NK-92 treated with Interleukin-12 subunit alpha and Interleukin-12 subunit beta, amount 100 ng/mL, for 24 hours (cell line): ENCODE measurements around the gene LITAFD.
"Not testable (repeated sequence)": the region's sequence is repeated elsewhere in the genome, so short reads cannot be mapped to it uniquely, and the experiment has no call there.

ENCODE experiments used
- DNase-seq: peaks from one replicate; lab custom pipeline; 2025; lab: John Stamatoyannopoulos, UW

LITAFD gene

DNA sequence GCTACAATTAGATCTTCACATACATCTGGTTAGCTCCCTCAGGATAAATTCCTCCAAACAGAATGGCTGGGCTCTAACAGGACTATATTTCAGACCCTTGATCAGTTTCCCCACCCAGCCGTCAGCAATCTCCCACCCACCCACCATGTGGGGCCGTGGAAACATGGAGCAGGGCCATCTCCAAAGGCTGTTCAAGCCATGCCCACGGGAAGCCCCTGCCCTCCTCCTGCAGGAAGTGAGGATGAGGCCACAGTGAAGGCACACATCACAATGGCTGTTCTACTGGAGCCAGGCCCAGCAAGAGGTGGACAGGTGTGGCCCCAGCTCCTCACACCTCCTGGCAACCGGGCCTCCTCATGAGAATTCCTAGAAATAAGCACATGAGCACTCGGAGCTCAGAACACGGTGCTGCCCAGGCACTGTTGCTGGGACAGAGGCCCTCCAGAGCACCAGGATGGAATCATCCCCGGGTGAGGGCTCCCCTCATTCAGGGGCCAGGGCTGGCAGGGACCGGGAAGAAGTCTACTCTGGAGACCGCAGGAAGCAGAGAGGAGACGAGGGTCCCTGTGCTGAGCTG is at the start of gene LITAFD:
LITAFD (plus strand) TSS at position 311 of the 577 bp plus-strand sequence. CDS start 2,005 bp downstream, outside the sequence.
- no peak for DNase-seq

DNA sequence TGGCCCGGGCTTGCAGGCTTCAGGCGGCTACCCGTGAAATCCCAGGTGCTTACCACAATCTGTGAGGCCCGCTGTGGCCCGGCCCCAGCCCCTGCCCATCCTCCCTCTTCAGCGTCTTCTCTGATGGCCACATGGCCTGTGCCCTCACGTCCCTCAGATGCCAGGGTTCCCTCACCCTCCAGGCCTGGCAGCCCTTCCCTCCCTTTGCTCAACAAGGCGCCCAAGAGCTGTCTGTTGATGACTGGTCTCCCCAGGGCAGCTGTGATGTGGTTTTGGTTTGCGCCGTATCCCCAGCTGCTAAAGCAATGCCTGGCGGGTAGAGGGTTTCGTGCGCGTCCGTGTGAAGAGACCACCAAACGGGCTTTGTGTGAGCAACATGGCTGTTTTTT is 49.4 kb upstream of the LITAFD start:
- no peak for DNase-seq

DNA sequence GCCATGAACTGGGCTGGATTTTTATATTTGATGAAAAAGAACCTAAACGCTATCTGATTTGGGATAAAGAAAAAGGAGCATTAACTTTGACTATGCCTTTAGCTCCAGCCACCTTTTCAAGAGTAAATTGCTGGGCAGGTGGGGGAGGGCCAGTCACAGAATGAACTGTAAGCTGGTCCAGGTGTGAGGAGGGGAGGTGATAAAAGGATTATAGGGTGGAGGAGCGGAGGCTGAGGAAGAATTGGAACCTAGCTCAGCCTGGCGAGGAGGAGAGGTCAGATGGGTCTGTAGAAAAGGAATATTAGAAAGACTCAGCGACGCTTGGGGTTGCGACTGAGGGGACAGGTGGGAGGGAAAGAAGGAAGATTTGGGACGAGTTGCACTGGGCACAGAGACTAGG is 45.4 kb upstream of the LITAFD start:
- not testable (repeated sequence) for DNase-seq

DNA sequence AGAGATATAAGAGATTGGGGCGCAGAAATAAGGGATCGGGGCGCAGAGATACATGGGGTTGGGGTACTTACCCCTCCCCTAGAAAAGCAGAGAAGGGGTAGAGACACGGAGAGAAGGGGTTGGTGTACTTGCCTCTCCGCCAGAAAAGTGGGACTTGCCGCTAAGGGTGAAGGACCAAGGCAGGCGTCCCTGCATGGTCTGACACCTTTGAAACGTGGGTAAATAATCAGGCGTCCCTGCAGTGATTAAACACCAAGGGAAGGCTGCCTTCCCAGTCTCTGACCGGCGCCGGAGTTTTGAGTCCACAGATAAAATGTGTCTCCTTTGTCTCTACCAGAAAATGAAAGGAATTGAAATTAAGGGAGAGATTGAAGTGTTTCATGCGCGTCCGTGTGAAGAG is 44.6 kb upstream of the LITAFD start:
- DNase-seq: not testable (repeated sequence)

DNA sequence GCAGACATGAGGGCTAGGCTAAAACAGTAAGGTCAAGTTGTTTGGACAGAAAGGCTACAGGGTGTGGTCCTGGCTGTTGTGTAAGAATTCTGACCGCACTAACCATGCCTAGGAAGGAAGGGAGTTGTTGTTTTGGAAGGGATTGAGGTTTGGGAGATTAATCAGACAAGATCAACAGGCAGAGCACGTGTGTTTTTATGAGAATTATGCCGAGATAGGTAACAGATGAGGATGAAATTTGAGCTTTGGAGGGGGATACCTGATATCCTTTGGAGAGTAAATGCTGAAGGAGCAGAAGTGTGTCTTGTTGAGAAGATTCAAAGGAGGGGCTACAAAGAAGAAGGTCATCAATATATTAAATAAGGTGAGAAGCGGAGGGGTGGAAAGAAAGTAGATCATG is 40.1 kb upstream of the LITAFD start:
- DNase-seq: not testable (repeated sequence)

DNA sequence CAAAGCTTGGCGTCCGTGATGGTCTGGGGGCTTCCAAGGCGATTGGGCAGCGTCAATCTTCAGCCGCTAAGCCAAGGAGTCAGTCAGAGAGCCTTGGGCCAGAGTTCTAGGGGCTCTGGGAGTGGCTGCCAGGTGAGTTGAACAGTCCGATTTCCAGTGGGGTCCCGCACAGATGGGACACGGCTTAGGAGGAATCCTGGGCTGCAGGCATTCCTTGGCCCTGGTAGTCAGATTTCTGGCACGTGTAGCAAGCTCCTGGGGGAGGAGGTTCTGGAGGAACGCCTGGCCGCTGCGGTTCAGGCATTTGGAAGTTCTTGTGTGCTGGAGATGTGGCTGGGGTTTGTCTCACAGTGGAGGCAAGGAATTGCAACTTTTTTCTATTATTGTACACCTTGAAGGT is 38.9 kb upstream of the LITAFD start:
- not testable (repeated sequence) for DNase-seq

DNA sequence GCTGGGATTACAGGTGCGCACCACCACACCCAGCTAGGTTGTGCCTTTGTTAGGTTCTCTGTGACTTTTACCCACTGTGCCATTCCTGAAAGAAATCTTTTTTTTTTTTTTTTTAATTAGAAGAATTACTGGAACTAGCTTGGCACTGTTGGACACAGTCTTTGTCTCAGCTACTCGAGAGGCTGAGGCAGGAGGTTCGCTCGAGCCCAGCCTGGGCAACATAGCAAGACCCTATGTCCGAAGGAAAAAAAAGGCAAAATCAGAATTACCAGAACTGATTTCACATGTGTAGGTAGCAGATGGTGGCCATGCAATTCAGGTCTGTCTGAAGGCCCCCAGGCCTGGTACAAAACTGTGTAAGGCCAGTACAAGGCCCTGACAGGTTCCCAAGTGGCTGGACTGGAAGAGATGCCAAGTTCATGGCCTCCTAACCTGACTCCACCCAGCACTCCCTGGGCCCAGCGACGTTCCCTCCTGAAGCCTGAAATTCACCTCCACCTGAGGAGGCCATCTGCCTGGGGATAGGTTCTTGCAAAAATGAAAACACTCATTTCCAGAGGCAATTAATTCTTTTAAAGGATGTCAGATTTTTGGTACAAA is 36.4 kb upstream of the LITAFD start:
- DNase-seq: no peak

DNA sequence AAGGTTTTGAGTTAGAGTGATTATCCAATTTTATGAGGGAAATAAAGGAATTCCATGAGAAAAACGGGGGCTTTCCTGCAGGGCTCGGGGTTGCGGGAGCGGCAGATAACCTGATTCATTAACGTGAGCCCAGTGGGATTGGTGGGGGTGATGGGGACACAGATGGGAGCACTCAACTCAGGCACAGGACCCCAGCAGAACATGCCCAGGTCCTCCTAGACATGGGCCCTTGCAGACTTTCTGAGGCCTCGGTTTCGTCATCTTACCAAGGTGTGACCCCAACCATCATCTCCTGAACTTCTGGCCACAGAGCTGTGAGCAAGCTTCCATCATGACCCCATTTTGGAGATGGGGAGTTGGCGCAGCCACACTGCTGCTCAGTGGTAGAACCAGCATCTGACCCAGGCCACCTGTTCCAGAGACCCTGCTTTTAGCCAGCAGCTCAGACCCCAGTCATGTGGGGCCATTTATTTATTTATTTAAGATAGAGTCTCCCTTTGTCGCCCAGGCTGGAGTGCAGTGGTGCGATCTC is 35.7 kb upstream of the LITAFD start:
- DNase-seq: no peak

DNA sequence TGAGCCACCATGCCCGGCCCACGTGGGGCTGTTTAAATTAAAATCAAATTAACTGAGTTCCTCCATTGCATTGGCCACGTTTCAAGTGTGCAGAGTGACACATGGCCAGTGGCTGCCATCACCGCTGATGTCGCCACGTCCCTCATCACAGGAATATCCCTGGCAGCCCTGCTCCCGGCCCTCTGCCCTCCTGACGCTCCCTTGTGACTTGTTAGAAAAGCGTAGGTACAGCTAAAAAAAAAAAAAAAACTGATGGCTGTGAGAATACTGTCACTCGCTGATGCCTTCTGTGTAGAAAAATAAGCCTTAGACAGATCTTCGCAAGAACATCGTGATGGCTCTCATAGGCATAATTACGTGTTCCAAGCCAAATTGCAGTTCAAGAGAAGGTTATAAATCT is 35.0 kb upstream of the LITAFD start:
- no peak for DNase-seq

DNA sequence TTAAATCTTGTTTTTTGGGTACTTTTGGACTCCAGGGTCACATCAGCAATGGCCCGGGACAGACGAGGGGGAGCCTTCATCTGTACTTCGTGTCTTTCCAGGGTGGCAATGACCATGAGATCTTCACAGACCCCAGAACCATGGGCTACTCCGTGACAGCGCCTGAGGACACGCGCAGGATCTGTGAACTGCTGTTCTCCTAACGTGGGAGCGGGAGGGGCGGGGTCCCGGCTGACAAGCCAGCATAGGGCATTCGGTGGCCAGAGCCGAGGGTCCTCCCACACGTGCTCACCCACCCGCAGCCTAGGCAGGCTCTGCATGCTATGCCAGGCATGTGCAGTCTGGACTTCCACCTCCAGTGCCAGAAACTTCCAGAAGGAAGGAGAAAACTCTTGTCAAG is 34.5 kb upstream of the LITAFD start:
- no peak for DNase-seq

DNA sequence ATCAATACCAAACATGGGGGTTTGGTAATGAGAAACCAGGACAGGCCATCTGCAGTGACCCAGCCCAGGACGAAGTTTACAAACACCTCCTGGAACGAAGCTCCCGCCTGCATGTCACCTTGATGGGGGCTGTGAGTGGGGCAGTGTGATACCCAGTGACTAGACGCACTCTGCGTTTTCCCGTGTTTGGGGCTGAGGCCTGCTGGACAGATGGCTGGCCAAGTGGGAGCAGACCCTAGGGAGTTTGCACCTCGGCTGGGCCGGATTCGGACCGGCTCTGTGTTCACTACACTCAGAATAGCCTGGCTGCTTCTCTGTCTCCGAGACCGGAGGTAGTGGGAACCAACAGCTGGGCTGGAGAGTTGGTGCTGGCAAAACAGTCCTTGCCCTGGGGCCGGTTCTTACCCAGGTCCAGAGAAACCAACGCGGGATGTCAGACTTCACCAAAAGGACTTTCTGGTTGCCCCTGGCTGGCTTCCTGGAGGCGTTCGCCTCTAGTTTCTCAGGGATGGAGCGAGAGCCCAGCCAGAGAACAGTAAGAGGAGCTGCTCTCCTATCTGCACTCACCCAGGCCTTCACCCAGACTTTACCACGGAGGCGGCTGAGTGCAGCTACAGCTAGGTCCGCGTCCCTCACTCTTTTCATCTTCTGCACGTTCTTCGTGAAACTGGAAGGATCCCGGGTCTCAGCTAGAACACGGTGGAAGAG is 33.8 kb upstream of the LITAFD start:
- DNase-seq: no peak

DNA sequence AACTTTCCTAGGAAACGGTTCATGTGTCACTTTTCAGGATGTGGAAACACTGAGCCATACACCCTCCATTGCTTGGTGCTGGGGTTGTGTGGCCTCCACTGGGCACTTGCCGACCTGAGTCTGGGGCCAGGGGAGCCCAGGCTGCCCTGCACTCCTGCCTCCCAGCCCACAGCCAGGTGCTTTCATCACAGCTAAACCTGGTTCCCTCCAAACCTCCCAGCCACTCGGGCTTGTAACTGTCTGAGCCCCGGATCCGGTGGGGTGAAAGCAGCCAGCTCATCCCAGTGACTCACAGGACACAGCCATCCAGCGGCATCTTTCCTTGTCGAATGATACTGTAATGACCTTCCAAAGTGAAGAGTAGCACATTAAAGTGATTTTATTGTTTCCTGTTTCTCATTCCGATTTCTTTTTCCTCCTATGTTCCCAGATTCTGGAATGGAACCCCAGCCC is 33.2 kb upstream of the LITAFD start:
- DNase-seq: no peak

DNA sequence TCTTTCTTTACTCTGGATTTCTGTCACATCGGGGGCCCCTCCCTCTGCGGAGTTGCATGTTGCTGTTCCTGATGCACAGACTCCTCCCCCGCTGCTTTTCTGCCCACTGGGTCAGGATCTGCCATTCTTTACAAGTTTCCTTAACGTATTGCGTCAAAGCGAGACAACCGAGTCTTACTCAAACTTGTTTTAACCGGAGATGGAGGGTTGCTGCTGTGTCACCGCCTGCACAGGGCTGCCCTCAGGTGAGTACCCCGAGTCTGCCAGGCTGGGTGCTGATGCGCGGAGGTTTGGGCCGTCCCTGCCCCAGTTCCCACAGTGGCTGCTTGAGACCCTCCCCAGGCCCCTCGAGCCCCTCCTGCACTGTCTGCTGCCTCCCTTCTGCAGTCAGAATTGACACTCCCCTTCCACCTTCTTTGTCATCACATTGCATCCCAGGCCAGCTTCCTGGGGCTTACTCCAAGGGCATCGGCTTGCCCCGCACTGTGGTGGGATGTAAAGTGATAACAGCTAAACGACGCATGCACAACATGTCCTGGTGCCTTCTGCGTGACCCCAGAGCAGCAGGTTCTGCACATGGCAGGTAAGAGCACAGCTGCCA is 32.6 kb upstream of the LITAFD start:
- DNase-seq: no peak

DNA sequence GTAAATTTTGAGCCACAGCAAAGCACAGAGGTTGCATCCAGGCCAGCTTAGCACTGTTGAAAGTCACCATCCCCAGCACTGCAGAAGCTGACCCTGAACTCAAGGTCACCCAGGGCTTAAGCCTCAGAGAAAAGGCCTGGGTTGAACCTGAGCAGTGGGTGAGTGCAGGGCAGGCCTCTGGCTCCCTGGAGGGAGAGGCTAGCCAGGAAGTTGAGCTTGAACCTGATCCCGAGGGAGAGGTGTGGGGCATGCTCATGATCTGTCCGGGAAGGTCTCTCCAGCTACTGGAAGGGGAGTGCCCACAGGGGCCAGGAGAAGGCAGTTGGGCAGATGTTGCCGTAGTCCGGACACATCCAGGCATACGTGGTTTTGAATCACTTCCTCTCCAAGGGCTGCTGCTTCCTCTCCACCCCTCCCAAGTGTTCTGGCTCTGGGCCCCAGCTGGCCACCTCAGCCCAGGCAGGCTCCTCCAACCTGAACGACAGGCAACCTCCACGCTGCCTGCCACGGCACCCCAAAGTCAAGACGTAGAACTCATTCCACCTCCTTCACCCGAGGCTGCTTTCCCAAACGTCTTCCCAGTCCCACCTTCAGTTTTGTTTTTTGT is 31.8 kb upstream of the LITAFD start:
- no peak for DNase-seq

DNA sequence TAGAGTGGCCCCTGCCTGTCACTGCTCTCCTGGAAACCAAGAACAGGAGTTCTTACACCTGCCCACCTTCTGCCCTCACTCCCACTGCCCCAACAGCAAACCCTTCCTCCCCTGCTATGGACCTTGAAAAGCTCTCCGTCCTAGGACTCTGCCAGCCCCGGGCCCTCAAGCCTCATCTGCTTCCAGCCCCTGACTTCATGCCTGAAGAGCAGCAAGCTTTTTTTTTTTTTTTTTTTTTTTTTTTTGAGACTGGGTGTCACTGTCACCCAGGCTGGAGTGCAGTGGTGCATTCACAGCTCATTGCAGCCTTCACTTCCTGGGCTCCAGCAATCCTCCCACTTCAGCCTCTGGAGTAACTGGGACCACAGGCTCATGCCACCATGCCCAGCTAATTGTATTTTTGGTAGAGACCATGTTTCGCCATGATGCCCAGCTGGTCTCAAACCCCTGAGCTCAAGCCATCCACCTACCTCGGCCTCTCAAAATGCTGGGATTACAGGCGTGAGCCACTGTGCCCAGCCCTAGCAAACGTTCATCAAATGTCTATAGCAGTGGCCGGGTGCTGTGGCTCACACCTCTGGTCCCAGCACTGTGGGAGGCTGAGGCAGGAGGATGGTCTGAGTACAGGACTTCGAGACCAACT is 30.3 kb upstream of the LITAFD start:
- no peak for DNase-seq

DNA sequence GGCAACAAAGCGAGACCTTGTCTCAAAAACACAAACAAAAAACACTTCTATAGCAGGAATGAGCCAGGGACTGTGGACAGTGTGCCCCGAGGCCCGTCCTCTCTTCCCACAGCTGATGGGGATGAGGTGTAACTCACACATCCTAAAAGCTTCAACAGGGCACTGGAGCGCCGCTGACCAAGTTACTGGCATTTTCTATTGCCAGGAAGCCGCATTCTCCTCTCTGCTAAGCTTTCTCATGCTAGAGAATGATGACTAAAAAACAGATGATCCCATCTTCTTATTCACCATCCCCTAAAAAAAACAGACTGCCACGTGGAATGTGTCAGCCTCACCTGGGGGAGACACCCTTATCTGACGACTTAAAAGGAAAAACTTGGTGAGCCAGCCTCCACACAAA is 29.6 kb upstream of the LITAFD start:
- no peak for DNase-seq

DNA sequence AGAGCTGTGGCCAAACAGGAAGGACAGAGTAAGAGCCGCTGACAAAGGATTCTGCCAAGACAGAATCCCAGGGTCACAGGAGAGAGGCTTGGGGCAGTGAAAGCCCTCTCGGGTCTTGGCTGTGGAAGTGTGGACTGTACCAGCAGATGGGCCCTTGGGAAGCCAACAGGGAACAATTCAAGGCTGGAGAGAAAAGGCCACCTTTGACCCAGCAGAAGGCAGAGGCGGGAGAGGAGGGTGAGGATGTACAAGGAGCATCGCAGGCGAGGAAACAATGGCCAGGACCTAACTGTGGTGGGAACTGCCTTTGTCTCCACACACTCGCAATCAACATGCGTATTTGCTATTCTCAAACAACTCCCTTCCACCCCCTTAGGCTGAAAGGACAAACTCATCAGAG is 29.0 kb upstream of the LITAFD start:
- DNase-seq: no peak

DNA sequence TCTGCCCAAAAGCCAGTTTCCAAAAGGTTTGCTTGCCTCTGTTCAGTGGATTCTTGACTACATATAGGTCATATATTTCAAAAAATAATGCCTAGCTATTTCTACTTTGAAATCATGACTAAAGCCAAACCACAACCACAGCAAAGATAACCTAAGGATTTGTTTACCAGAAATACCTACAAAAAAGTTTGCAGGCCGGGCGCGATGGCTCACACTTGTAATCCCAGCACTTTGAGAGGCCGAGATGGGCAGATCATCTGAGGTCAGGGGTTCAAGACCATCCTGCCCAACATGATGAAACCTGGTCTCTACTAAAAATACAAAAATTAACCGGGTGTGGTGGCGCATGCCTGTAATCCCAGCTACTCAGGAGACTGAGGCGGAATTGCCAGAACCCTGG is 28.5 kb upstream of the LITAFD start:
- no peak for DNase-seq

DNA sequence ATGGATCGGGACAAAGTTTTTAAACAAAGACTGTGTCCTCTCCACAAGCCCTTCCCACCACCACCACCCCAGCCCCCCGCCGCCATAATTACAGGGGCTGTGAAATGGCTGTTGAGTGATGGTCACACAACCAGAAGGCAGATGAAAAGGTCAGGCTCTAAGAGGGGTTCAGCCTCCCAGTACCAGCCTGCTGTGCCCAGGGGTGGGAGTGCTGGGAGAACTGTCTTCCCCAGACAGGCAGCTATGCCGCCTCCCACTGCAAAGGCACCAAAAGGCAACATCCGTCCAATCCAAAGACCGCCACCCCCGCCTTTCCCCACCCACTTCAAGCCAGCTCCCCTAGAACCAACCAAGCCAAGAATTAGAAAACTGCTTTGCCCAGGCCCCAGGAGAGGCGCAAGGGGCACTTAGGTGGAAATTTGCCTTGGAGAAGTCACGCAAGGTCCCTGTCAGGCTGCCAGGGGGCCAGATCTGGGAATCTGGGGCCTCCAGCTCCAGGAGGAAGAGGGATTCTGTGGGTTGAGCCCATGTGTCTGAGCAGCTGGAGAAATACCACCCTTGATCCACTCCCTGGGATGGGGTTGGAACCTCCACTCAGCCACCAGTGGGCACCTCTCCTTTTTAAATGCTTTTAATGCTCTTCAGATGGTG is 27.7 kb upstream of the LITAFD start:
- DNase-seq: no peak

DNA sequence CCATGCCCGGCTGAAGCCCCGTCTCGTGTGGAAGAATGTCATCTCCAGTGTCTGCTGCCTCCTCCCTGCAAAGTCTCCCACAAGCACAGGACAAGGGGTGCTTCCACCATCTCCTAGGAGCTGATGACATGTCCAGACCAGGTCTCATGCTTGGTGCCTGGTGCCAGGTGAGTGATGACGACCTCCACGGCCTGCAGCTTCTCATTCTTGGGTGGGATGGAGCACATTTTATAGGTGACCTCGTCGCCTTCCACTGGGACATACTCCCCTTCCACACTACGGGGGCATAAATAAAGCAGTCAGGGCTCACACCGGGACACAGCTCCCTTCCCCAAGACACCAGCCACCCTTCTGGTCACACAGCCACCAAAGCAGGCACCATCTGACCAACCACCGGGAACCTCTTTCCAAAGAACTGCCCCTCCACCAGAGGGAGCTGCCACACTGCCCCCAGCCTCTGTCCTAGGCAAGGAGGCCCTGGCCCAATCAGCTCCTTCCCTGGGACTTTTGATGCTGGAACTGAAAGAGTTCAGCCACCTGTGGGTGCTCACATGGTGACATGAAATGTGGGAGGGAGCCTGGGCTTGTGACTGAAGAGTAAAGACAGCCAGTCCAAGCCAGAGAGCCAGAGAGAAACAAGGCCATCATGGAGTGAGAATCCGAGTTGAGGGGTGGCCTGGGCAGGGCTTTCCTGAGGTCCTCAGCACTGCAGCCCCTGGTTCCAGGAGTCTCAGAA is 26.9 kb upstream of the LITAFD start:
- DNase-seq: no peak

DNA sequence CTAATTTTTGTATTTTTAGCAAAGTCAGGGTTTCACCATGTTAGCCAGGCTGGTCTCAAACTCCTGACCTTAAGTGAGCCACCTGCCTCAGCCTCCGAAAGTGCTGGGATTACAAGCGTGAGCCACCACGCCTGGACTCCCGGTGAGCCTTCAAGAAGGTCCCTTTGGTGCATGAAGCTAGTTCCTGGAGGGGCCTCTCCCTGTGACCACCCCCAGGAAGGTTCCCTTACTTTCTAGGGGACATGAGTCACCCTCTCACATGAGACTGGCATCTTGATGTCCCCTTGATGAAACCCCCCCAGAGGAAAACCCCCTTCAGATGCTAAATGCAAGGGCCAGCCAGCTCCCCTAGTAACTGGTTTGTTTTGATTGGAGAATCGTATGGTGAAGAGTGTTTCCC is 26.2 kb upstream of the LITAFD start:
- no peak for DNase-seq
